Heart right ventricle (tissue), 16 donors: ENCODE data around the gene CACNA1C. TPM values are rescaled to one million over a fixed set of nuclear protein-coding genes. Genes with fewer than 3 reads are reported as not detected.
A peak's percentile ranks its signal among the peaks of the same experiment; 100 is the strongest.

Experiments
- ATAC-seq, 8 donors: fragments of 200-7000 bp; cut with Tn5 transposase; one replicate each; pipeline ENCODE4 v1.9.1; 2020; ENCODE audit warnings: mild to moderate bottlenecking in 8 of 8, moderate library complexity in 8 of 8, moderate number of reproducible peaks in 1 of 8
- DNase-seq, 2 donors: peaks; one replicate each; pipeline ENCODE4 v3.0.0-alpha.2; 2020
- H3K27ac ChIP-seq, 10 donors: fragments of 200-600 bp; sonication (generic) in 2 of 10; one replicate each; pipeline versions ENCODE4 v1.5.0 to v1.8.0; 2020 to 2022; ENCODE audit warnings: mild to moderate bottlenecking in 3 of 10
- H3K27me3 ChIP-seq, 7 donors: fragments of 200-600 bp; one replicate each; pipeline ENCODE4 v1.8.0; 2021 to 2022; ENCODE audit warnings: mild to moderate bottlenecking in 2 of 7
- H3K36me3 ChIP-seq, 9 donors: fragments of 200-600 bp; sonication (generic) in 1 of 9; one replicate each; pipeline versions ENCODE4 v1.5.0 to v1.8.0; 2020 to 2022; ENCODE audit warnings: mild to moderate bottlenecking in 2 of 9
- H3K4me1 ChIP-seq, 9 donors: fragments of 200-600 bp; sonication (generic) in 1 of 9; one replicate each; pipeline versions ENCODE4 v1.5.0 to v1.8.0; 2020 to 2022; ENCODE audit warnings: mild to moderate bottlenecking in 4 of 9
- H3K4me3 ChIP-seq, 10 donors: fragments of 200-600 bp; sonication (generic) in 2 of 10; one replicate each; pipeline versions ENCODE4 v1.5.0 to v1.8.0; 2020 to 2022; ENCODE audit warnings: mild to moderate bottlenecking in 7 of 10, moderate library complexity in 2 of 10
- H3K9me3 ChIP-seq, 11 donors: fragments of 200-600 bp in 10 of 11; sonication (generic) in 2 of 11; one replicate each; pipeline versions ENCODE4 v1.5.0 to v1.8.0; 2013 to 2022; ENCODE audit warnings: mild to moderate bottlenecking in 2 of 11, control low read depth in 1 of 11, moderate library complexity in 1 of 11
- CTCF ChIP-seq, 9 donors: fragments of 200-600 bp; sonication (generic) in 2 of 9; IDR thresholded peaks; one replicate each; pipeline versions ENCODE4 v1.5.0 to v1.8.0; 2021 to 2022; ENCODE audit warnings: antibody characterized with exemption in 9 of 9, mild to moderate bottlenecking in 5 of 9, moderate library complexity in 1 of 9
- WGBS, 2 donors: extraction: QIAGEN DNeasy Blood & Tissue Kit; methylation state at CpG; one replicate each; pipeline ENCODE4 v1.1.7; 2013; ENCODE audit warnings: inconsistent platforms in 1 of 2; 5-methylcytosine and 5-hydroxymethylcytosine counted together
- intact Hi-C, 10 donors: fragments of 100-400 bp; cut with DNase I; formaldehyde crosslinking; loops; one replicate each; pipeline versions ENCODE4 v1.11.1 to v1.14.2; 2022
- polyA plus RNA-seq, 2 donors: library from polyadenylated mRNA; stranded (reverse); fragments of 200-250 nt; gene quantifications; one replicate each; pipeline ENCODE4 v1.2.3, GENCODE V29; 2013
- total RNA-seq, 10 donors: library from RNA; stranded (reverse); fragmentation: NEBNext Ultra II Directional in 3 of 10; extraction: Animal tissue kit (Norgen Biotek cat#: 25700) in 3 of 10; gene quantifications; one replicate each; pipeline versions ENCODE4 v1.2.1 to v1.2.4, GENCODE V29; 2021 to 2023
- donor health status: Arrhythmogenic right ventricular cardiomyopathy.
- donor health status: ischemic (EF 13 %, LVEDD 7.1; RV severe dilation, severe dysfunction).
- donor health status: healthy with polysubstance abuse.
- donor health status: DM: no; HTN: yes; CAD: no.
- donor health status: DM: no; HTN: no; CAD: no.
- donor health status: ischemic (EF 25% LVEDD 6.9; RV normal size, moderate dysfunction).
- donor health status: ischemic (EF 25% LVEDD 5.7; RV mildly dilated, moderate dysfunction).
- donor health status: healthy.
- donor health status: DM: yes; HTN: yes; CAD: no.
- donor health status: Ischemic cardiomyopathy.
- donor health status: ischemic (EF 35%, LVEDD 5.7; RV mildly dilated, moderate dysfunction).
- donor health status: nonischemic (EF 11% LVEDD 7.7; RV severe dilation, severe dysfunction).
- donor health status: DM: yes; HTN: yes; CAD: no.
- donor health status: PGD.
- donor health status: ischemic (EF 29% LVEDD 5.4; RV normal size, mild dysfunction).
- donor health status: nonischemic (EF 23%, LVEDD 6.1; RV moderate dilation, normal function).

CACNA1C gene
- total and polyA plus RNA-seq, 12 donors = 19.1 to 222 (median 183) TPM

GRCh38 chr12:2691345-2692071 lies 638.7 kb downstream of the CACNA1C start:
- ATAC-seq = peak in 3 of 8 donors; percentile 7 to 26 (median 13)
- intact Hi-C loops = no loop called here
- Histone ChIP-seq H3K27ac (peak overlapping the region in 1 of 10 donors; percentile 77), H3K4me3 (peak overlapping the region in 9 of 10 donors; percentile 11 to 57 (median 46)), H3K9me3 (no peaks in the 10 kb centered on the region), H3K36me3 (peaks cover 0 to 52% (median 17%) of the 10 kb centered on the region in 9 donors), H3K27me3 (peaks cover 0 to 13% (median 0%) of the 10 kb centered on the region in 7 donors), H3K4me1 (peaks cover 0 to 22% (median 0%) of the 10 kb centered on the region in 9 donors)
- no peak for DNase-seq
- 42 to 51% methylated on average over 60 to 62 of the region's 62 CpGs for WGBS, 2 donors
- no peak for TF ChIP-seq CTCF (IDR thresholded peaks at IDR 0.05)

GRCh38 chr12:2692080-2692479 lies 639.3 kb downstream of the CACNA1C start:
- no peak for ATAC-seq
- Histone ChIP-seq H3K9me3 (no peaks in the 10 kb centered on the region), H3K27me3 (peaks cover 0 to 13% (median 0%) of the 10 kb centered on the region in 7 donors), H3K36me3 (peaks cover 0 to 47% (median 14%) of the 10 kb centered on the region in 9 donors), H3K4me1 (peaks cover 0 to 22% (median 0%) of the 10 kb centered on the region in 9 donors), H3K27ac (peak overlapping the region in 1 of 10 donors; percentile 77), H3K4me3 (peak overlapping the region in 7 of 10 donors; percentile 24 to 57 (median 48))
- DNase-seq = no peak
- 75 to 77% methylated on average over 13 of the region's 13 CpGs for WGBS, 2 donors
- intact Hi-C loops = no loop called here
- no peak for TF ChIP-seq CTCF (IDR thresholded peaks at IDR 0.05)

- ATAC-seq (peak in 1 of 8 donors; percentile 11), DNase-seq (no peak)
- Histone ChIP-seq H3K9me3 (no peaks in the 10 kb centered on the region), H3K27me3 (peaks cover 0 to 19% (median 0%) of the 10 kb centered on the region in 7 donors), H3K36me3 (peaks cover 0 to 34% (median 11%) of the 10 kb centered on the region in 9 donors), H3K27ac (no peak overlapping the region), H3K4me3 (no peak overlapping the region), H3K4me1 (peaks cover 0 to 22% (median 0%) of the 10 kb centered on the region in 9 donors)
- no peak for TF ChIP-seq CTCF (IDR thresholded peaks at IDR 0.05)
- intact Hi-C loops = no loop called here
- WGBS, 2 donors = 38 to 43% methylated on average over 10 of the region's 10 CpGs
Observed at GRCh38 chr12:2693244-2693860, 640.6 kb downstream of the CACNA1C start.

- ATAC-seq = peak in 2 of 8 donors; percentile 33 to 45
- no peak for DNase-seq
- no peaks in the 10 kb centered on the region for H3K9me3 ChIP-seq
- H3K27me3 ChIP-seq = peaks cover 0 to 19% (median 0%) of the 10 kb centered on the region in 7 donors
- peaks cover 0 to 22% (median 5%) of the 10 kb centered on the region in 9 donors for H3K4me1 ChIP-seq
- no peak overlapping the region for H3K4me3 ChIP-seq
- H3K36me3 ChIP-seq = peaks cover 0 to 26% (median 3%) of the 10 kb centered on the region in 9 donors
- 76 to 84% methylated on average over 3 of the region's 3 CpGs for WGBS, 2 donors
- TF ChIP-seq CTCF (IDR thresholded peaks at IDR 0.05) = no peak
- no peak overlapping the region for H3K27ac ChIP-seq
- intact Hi-C loops = no loop called here
Observed at GRCh38 chr12:2693980-2694610, 641.3 kb downstream of the CACNA1C start.
